ENCODE measurements around the gene GALNT2.

Gene GALNT2

GRCh38 chr1:230052018-230052417 is 15.0 kb upstream of the GALNT2 start:
- no peak for DNase-seq

GRCh38 chr1:230052665-230053064 is 14.4 kb upstream of the GALNT2 start:
- no peak for DNase-seq

GRCh38 chr1:230054092-230054749 is 12.8 kb upstream of the GALNT2 start:
- DNase-seq = no peak

GRCh38 chr1:230056098-230056497 is 10.9 kb upstream of the GALNT2 start:
- DNase-seq = no peak

GRCh38 chr1:230057100-230057499 is 9.9 kb upstream of the GALNT2 start:
- DNase-seq = no peak

- DNase-seq = no peak
Measured at GRCh38 chr1:230057681-230058565, 9.1 kb upstream of the GALNT2 start.

- DNase-seq = no peak
Measured at GRCh38 chr1:230058626-230059025, 8.4 kb upstream of the GALNT2 start.

- no peak for DNase-seq
Measured at GRCh38 chr1:230061801-230062200, 5.2 kb upstream of the GALNT2 start.

- DNase-seq = no peak
Measured at GRCh38 chr1:230062521-230062920, 4.5 kb upstream of the GALNT2 start.

GRCh38 chr1:230064283-230064682 is 2.8 kb upstream of the GALNT2 start:
- DNase-seq = no peak

GRCh38 chr1:230065161-230065560 is 1.9 kb upstream of the GALNT2 start:
- no peak for DNase-seq

GRCh38 chr1:230065571-230065970 is 1.5 kb upstream of the GALNT2 start:
- DNase-seq = no peak

GRCh38 chr1:230066031-230066430 is 1.0 kb upstream of the GALNT2 start:
- DNase-seq = no peak

- DNase-seq = peak; percentile 5
Measured at GRCh38 chr1:230067419-230067870, 407 bp downstream of the GALNT2 start.

GRCh38 chr1:230067871-230068620 is 1.0 kb downstream of the GALNT2 start:
- DNase-seq = peak; percentile 8

GRCh38 chr1:230068621-230068873 is 1.5 kb downstream of the GALNT2 start:
- DNase-seq = no peak

GRCh38 chr1:230068952-230069684 is 2.1 kb downstream of the GALNT2 start:
- no peak for DNase-seq

- no peak for DNase-seq
Measured at GRCh38 chr1:230069796-230070195, 2.8 kb downstream of the GALNT2 start.

- DNase-seq = no peak
Measured at GRCh38 chr1:230070321-230071208, 3.5 kb downstream of the GALNT2 start.

- DNase-seq = no peak
Measured at GRCh38 chr1:230071316-230071715, 4.3 kb downstream of the GALNT2 start.

GRCh38 chr1:230072296-230072695 is 5.3 kb downstream of the GALNT2 start:
- DNase-seq = no peak

- no peak for DNase-seq
Measured at GRCh38 chr1:230072866-230073265, 5.8 kb downstream of the GALNT2 start.
